Kidney glomerular epithelial cell (primary cell): ENCODE data around the gene DIS3L2.
"Not testable (repeated sequence)": the region's sequence is repeated elsewhere in the genome, so short reads cannot be mapped to it uniquely, and the experiment has no call there.

Source experiments
- DNase-seq: peaks from one replicate; lab custom pipeline; 2025; lab: John Stamatoyannopoulos, UW

DIS3L2 gene

DNA sequence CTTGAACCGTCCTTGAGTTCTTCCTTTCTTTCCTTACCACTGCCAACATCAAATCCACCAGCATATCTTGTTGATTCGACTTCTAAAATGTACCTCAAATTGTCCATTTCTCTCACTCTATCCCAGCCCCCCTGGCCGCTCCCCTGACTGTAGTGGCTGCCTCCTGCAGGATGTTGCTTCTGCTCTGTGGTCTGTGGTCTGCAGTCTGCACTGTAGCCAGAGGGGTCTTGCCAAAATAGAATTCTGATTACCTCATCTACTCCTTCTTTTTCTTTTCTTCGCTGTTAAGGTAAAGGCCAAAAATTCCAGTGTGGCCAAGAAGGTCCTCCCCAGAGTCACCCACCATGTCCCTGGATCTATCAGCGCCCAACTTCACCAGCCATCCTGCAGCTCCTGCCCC lies 337.6 kb downstream of the DIS3L2 start:
- no peak for DNase-seq

DNA sequence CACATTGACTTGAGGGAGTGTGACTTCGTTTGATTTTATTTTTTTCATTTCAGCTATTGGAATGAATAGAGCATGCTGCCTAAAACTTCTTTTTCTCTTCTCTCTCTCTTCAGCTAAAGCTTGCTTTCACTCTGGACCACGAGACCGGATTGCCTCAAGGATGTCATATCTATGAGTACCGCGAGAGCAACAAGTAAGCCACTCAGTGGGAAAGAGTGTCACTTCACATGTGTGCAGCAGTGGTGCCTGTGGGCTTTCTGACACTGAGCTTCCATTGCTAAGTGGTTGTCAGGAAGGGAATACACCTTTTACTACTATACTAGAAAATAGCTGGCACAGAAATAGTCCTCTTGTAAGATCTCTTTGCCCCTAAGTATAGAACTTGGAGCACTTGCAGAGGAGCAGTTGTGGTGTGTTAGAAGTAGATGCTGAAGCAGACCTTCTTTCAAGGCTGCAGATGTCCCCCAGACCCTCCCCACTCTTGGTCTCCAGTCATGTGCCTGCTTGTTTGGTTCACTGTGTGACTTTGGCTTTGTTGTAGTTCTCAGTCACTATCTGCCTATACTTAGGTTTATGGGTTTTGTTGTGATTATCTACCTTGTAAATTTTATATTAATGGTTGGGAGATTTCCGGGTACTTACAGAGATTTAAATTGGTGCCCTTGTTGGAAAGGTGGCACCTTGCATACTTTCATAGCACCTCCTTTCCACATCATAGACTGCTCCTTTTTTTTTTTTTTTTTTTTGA lies 338.6 kb downstream of the DIS3L2 start:
- DNase-seq, result no peak

GRCh38 chr2:232300894-232301387 lies 339.4 kb downstream of the DIS3L2 start:
- DNase-seq, result peak; percentile 71

DNA sequence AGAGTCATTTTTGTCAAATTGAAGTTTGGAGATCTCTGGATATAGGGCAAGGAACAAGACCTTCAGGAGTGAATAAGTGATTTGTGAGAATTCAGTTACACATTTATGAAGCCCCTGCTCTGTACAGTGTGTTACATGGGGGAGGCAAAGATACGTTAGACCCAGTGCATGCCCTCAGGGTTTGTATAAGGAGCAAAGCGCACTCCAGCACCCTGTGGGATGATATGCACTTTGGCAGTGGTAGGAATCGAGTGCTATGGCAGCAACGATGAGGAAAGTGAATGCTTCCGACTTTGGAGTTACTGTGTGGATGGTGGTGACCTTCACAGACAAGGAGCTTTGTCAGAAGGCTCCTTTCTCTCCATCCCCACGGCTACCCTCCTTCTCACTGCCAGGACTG lies 342.7 kb downstream of the DIS3L2 start:
- no peak for DNase-seq

DNA sequence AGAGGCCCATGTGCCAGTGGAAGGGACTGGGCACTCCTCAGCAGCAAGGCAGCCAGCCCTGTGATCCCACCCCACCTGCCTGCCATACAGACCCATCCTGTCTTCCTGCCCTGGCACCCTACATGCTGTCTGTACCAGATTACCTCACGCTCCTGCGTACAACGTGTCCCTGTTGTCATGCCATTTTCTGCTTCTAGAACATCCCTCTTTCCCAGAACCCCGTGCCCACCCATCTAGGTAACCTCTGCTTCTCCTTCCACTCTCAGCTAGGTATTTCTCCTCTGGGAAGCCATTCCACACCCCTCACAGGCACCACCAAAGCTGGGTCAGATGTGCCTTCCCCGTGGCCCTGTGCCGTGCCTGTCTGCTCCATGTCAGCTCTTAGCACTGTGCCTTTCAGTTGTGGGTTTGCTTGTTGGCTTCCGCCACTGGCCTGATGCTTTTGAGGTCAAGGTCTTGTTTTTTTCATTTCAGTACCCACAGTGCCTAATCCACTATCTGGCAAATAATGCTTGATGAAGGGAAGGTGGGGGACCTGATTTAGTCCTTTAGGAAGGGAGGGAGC lies 345.3 kb downstream of the DIS3L2 start:
- no peak for DNase-seq

DNA sequence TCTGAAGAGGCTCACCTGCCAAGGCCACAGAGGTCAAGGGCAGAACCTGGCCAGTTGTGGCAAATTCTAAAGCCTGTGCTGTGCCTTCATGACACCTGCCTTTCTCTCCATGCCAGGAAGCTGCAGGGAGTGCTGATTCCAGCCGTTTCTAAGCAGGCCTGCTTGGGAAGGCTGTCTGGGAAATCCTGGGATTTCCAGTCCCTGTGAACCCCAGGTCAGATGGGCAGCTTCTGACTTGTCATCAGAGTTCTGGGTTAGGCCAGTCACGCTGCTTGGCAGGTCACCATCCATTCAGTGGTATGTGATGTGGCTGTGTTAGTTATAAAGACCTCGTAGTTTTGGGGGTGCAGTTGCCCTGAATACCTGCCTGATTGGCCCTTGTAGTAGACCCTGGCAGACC lies 346.3 kb downstream of the DIS3L2 start:
- DNase-seq, result no peak

DNA sequence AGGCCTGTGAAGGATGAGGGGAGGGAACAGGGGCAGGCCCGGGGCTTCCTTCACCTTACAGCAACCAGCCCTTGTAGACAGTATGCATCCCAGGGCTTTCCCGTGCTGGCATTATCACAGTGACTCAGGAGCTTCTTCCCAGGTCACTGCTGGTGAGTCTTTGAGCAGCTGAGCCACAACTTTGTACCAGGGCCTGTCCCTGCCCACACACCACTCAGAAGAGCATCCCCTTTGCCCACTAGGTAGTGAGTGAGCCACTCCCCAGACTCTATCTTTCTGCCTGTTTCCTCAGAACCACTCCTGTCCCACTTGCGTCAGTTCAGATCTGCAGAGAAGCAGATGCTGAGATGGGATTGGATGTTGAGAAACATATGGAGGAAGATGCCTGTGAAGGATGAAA lies 347.5 kb downstream of the DIS3L2 start:
- DNase-seq, result no peak

DNA sequence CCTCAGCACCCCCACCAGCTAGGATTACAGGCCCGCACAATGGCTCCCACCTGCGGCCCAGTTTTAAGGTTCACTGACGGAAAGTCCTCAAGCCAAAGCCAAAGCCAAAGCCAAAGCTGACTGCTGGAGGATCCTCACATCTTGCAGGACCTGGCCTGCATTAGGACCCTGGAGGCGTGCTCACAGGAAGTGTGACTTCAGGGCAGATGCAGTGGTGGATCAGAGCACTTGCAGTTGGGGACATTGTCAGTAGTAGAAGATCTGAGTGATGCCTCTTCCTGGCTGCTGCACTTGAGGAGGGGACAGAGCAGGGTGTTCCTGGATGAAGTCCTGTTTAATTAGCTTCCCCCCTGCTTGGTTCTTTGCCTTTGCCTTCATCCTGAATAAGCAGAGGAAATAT lies 348.1 kb downstream of the DIS3L2 start:
- DNase-seq, result no peak

DNA sequence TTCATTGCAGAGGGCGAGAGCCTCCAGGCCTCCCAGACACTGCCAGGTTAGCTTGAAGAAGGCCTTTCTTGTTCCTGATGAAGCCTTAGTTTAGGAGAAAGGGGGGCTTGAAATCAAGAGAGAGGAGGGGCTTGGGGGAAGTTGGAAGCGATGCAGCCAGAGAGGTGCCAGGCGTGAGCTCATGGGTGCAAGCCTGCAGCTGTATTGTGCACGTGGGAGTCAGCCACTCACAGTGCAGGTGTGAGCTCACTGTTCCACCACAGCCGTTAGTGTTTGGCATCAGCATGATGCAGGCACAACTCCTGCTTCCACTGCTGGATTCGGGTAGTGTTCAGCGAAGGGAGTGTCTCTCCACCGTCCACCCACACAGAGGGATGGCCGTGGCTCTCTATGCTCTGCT lies 348.6 kb downstream of the DIS3L2 start:
- no peak for DNase-seq

DNA sequence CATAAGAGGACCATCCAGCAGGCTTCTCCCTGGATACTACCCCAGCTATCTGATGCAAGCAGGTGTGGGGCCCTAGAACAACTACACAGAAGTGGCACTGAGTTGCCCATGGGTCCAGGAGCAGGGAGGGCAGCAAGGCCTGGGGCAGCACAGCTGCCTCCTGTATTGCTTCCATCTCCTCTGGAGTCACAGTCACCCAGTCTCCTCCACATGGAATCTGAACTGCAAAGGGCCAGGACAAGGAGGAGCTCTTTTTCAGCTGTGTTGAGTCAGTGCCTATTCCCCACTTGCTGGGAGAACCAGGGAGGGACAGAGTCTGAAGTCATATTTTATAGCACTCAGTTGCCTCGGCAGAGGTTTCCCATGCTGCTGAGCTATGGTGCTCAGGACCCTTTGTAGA lies 349.2 kb downstream of the DIS3L2 start:
- no peak for DNase-seq

DNA sequence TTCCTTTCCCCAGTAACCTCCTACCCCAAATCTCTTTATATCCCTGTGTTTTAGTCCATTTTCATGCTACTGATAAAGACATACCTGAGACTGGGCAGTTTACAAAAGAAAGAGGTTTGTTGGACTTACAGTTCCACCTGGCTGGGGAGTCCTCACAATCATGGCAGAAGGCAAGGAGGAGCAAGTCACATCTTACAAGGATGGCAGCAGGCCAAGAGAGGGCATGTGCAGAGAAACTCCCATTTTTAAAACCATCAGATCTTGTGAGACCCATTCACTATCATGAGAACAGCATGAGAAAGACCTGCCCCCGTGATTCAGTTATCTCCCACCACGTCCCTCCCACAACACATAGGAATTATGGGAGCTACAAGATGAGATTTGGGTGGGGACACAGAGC lies 352.1 kb downstream of the DIS3L2 start:
- not testable (repeated sequence) for DNase-seq

GRCh38 chr2:232315049-232315922 lies 353.8 kb downstream of the DIS3L2 start:
- no peak for DNase-seq

GRCh38 chr2:232315923-232316299 lies 354.4 kb downstream of the DIS3L2 start:
- DNase-seq, result no peak

DNA sequence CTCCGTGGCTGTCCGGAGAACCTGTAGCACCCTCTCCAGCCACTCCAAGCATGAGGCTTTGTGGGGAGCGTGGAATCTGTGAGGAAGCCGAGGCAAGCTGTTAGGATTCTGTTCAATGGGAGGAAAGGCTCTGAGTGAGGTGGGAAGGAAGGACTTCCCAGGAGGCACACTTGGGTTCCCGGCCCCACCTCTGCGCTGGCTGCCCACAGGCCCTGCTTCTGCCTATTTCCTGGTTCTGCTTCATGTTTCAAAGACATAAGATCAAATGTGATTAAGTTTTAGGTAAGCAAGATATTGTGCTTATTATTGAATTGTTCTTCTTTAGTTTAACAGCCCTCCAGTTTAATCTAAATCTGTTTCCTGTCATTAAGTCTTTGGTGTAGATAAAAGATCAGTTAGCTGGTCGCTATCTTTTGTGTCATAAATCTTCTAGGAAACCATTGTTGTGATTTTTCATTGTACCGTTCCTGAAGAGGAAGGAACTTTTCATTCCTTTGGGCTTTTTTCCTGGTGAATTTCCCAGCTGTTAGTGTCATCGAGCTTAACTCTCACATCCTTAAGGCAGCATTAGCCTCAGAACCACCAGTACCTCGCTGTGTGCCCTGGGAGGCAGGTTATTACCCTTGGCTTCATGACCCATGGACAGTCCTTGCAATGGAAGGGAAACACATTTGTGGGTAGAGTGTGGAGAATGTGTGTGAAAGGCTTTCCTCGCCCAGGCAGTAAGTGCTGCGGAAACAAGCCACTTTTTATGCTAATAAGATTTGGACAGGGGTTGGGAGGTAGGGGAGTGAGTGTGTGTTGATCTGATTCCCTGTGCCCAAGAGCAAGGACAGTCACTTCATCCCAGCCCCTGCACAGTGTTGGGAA lies 355.2 kb downstream of the DIS3L2 start:
- DNase-seq, result no peak

- no peak for DNase-seq
Observed at GRCh38 chr2:232318169-232318855, 356.8 kb downstream of the DIS3L2 start.

GRCh38 chr2:232319067-232319802 lies 357.7 kb downstream of the DIS3L2 start:
- no peak for DNase-seq

DNA sequence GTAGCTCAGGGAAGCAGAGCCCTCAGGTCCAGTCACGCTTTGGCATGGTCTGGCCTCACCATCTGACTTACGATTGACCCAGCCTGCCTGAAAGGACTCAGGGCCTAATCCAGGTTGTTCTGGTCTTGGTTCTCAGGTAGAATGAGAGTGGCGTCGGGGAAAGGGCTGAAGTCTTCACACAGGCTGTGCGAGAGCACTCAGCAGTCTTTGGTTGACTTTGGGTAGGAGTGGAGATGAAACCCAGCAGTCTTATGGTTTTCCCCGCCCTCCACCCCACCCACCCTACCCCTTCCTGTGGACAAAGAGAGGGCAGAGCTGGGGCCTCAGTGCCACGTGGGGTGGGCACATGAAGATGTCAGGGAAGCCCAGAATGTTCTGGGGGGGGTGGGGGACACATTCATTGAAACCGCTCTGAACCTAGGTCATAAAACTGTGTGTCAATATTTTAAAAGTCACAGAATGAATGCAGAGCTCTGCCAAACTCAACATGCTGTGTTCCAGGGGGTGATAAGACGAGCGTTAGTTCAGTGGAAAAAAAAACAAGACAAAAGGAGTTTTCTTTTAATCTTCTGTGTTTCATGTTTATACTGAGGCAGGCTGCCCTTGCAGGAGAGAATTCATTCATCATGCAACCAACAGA lies 358.4 kb downstream of the DIS3L2 start:
- DNase-seq, result no peak

DNA sequence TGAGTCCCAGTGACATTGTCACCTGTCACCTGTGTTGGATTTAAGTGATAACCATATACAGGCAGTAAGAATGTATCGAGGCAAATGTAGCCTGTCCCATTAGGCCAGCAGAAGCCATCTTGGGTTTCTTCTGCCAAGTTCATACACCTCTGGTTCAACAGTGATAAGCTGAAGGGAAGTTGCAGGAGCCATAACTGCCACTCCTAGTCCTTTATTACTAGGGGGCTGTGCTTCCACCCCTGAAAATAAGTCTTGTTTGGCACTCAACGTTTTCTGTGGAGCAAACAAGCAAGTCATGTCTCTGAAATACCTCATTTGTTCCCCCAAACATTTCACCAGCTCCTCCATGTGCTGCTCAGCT lies 358.9 kb downstream of the DIS3L2 start:
- no peak for DNase-seq

DNA sequence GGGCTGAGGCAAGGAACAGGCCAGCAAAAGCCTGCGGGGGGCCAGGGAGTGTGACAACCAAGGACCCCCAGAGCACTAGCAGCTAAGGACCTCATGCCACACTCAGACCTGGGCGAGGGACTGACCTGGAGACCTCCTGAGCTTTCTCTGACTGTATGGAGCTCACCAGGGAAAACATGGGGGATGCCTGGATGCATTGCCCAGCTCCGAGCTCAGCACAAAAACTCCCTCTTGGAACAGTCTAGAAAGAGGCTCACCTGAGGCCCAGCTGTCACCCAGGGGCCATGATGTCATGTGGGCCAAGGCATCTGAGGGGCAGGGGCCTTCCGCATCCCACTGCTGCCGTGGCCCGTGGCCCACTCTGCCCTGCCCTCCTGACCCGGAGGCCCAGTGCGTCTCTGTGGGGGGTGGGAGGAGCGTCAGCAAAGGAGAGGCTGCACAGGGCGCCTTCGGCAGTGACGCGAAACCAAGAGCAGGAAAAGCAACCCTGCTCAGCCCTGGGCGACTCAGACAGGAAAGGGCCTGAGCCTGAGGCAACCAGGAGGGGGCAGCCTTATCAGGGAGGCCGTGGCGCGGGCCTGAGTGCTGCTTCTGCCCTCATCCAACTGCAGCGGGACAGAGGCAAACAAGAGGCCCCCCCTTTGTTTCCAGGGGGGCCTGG lies 359.8 kb downstream of the DIS3L2 start:
- no peak for DNase-seq
